ENCODE results near the gene NUMBL.
A peak's percentile ranks its signal among the peaks of the same experiment; 100 is the strongest.
"Not testable (repeated sequence)": the region's sequence is repeated elsewhere in the genome, so short reads cannot be mapped to it uniquely, and the experiment has no call there.

NUMBL gene

DNA sequence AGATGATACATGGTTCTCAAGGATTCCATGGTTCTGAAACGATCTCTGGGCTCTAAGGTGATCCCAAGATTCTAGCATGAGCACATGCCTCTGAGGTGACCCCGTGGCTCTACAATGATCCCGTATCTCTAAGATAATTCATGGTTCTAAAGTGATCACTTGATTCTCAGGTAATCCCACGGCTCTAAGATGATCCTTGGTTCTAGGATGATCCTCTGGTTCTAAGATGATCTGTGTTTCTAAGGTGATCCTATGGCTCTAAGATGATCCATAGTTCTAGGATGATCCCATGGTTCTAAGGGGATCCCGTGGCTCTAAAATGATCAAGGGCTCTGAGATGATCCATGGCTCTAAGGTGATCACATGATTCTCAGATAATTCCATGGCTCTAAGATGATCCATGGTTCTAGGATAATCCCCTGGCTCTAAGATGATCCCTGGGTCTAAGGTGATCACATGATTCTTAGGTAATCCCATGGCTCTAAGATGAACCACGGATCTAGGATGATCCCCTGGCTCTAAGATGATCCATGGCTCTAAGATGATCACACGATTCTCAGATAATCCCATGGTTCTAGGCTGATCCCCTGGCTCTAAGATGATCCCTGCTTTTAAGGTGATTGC, 21.3 kb downstream of the NUMBL start:
- H3K4me3 ChIP-seq (ENCODE audit: low read depth, low read length): no peak overlapping the region

DNA sequence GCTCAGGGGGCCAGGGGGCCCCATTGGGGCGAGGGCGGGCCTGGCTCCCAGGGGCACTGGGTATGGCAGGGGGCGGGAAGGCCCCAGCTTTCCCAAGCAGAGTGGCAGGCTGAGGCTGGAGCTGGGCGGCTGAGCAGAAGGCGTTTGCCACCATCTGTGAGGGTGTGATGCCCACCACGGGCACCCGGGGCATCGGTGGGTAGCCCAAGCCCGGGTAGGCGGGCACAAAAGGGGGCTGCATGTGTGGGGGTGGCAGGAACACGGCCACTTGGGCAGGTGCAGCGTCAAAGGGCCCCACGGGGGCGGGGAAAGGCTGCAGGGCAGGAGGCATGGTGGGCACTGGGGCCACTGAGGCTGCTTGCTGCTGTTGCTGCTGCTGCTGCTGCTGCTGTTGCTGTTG, 22.8 kb downstream of the NUMBL start:
- no peak overlapping the region for H3K4me3 ChIP-seq (ENCODE audit: low read depth, low read length)

DNA sequence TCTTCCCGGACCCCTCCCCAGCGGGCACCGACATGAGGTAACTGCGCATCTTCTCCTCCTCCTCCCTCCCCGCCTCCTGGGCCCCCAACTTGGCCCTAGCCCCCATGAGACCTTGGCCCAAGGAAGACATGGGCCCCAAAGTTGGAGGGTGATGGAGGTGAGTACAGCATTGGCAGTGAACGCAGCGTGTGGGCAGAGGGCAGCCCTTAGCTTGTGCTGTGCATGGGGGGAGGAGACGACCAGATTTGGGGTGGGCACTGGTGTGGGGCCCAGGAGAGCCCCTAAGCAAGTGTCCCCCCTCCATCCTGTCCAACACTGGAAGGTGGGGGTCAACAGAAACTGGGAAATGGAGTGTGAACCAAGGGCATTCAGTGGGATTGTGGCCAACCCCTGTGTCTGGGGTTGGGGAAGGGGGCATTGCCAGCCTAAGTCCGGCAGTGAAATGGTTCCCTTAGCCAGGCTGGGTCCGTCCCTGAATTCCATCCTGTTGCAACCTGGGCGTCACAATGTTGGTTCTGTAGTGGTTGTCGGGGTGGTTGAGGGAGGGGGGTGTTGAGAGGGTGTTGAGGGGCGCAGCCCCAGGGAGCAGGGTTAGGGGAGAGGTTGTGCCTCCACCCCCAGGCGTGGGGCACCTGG, 23.5 kb downstream of the NUMBL start:
- no peak overlapping the region for H3K4me3 ChIP-seq (ENCODE audit: low read depth, low read length)

DNA sequence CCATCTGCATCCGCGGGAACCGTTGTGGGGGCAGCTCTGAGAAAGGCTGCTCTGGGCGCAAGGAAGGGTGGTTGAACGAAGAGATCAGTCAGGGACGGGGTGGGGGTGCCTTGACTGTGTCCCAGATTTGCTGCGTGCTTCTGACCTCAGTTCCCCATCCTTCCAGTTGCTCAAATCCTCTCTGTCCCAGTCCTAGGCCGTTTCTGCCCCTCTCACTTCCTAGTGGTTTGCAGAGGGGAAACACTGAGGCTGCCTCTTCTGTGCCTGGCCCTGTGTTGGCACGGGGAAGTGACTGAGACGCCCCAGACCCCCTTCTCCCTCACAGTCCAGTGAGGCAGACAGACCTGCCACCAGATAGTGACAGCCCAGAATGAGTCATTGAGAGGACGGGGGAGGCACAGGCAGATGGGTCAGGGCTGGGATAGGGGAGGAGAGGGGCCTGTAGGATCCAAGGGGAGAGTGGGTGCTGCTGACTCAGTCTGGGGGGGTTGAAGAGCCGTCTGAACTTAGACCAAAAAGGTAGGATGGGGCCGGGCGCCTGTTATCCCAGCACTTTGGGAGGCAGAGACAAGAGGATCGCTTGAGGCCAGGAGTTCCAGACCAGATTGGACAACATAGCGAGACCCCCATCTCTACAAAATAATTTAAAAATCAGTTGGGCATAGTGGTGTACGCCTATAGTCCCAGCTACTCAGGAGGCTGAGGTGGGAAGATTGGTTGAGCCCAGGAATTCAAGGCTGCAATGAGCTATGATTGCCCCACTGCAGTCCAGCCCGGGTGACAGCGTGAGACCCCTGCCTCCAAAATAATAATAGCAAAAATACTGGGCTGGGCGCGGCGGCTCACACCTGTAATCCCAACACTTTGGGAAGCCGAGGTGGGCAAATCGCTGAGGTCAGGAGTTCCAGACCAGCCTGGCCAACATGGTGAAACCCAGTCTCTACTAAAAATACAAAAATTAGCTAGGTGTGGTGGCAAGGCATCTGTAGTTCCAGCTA, 26.5 kb downstream of the NUMBL start:
- peak overlapping the region; percentile 53 for H3K4me3 ChIP-seq (ENCODE audit: low read depth, low read length)

DNA sequence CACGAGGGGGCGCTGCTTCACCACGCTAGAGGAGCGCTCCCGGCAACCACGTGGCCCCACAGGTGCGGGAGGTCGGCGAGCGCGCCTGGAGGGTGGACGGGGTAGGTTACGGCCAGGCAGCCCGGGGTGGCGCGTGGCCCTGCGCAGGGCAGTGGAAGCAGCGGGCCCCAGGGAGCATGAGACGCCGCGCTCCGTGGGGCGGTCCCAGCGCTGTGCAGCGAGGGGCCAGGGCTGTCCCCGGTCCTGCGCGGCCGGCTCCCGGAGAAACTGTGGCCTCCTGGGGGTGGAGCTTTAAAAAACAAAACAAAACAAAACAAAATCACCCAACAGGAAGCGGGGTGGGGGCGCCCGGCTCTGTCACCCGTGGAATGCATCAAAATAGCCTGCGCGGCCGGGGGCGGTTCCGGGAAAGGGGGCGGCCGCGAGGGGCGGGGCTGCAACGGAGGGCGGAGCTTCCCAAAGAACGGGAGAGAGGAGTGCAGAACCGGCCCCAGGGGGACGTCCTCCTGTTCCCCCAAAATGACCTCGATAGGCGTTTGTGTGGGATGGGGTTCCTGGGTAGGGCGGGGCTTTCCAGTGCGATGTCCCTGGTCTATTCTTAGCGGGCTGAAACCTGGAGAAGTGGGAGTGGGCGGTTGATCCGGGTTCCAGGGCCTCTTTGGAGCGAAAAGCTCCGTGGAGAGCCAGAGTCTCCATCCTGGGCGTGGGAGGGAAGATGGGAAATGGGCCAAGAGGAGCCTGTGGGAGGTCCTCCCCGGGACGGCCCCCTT, 27.3 kb downstream of the NUMBL start:
- H3K4me3 ChIP-seq (ENCODE audit: low read depth, low read length): peak overlapping the region; percentile 53

DNA sequence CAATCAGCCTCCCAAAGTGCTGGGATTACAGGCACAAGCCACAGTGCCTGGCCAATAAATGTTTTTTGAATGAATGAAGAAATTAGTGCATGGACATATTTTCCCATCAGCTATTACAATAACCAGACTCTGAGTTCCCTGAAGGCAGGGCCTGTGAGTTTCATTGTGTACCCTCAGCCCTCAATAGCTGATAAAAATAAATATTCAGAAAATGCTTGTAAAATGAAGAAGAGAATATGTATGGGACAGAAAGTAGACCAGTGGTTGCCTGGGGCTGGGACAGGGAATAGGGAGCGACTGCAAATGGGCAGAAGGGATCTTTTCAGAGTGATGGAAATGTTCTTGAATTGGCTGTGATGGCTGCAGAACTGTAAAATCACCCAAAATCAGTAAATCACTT, 28.8 kb downstream of the NUMBL start:
- no peak overlapping the region for H3K4me3 ChIP-seq (ENCODE audit: low read depth, low read length)

DNA sequence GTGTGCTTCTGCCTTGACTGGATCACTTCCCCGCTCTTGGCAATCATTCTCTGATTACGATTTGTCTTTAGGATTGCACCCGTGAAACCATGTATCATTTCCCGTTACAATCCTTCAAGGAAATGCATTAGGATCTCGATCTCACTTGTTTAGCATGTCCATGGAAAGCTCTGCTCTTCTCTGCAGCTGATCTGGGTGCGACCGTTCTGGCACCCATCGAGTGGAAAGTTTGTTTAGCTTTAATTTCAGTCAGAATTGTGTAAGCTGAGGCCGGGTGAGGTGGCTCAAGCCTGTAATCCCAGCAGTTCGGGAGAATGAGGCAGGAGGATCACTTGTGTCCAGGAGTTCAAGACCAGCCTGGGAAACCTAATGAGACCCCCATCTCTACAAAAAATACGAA, 30.9 kb downstream of the NUMBL start:
- no peak overlapping the region for H3K4me3 ChIP-seq (ENCODE audit: low read depth, low read length)

DNA sequence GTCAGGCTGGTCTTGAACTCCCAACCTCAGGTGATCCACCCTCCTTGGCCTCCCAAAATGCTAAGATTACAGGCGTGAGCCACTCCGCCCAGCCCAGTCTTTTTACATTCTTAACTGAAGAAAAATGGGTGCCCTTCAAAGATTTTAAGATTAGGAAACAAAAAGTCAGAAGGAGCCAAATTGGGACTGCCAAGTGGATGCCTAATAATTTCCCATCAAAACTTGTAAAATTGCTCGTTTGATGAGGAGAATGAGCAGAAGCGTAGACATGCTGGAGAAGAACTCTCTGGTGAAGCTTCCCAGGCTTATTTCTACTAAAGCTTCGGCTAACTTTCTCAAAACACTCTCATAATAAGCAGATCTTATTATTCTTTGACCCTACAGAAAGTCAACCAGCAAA, 31.3 kb downstream of the NUMBL start:
- H3K4me3 ChIP-seq (ENCODE audit: low read depth, low read length): no peak overlapping the region

DNA sequence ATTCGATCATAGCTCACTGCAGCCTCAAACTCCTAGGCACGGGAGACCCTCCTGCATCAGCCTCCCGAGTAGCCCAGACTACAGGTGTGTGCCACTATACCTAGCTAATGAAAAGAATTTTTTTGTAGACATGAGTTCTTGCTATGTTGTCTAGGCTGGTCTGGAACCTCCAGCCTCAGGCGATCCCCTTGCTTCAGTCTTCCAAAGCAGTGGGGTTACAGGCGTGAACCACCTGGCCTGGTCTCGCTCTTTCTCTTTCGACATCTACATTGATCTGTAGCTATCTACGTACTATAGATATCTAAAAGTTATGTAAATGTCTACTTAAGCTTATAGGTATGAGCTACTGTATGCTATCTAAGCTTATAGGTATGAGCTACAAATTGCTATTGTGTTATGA, 32.4 kb downstream of the NUMBL start:
- no peak overlapping the region for H3K4me3 ChIP-seq (ENCODE audit: low read depth, low read length)

DNA sequence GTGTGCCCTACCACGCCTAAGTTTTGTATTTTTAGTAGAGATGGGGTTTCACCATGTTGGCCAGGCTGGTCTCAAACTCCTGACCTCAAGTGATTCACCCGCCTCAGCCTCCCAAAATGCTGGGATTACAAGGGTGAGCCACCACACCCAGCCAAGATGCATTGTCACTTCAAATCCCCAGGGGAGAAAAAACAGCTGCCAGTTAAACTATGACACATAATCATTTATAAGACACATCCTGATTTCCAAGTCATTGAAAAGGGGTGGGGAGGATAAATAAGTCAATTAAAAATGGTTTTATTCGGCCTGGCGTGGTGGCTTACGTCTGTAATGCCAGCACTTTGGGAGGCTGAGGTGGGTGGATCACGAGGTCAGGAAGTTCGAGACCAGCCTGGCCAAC, 34.8 kb downstream of the NUMBL start:
- H3K4me3 ChIP-seq (ENCODE audit: low read depth, low read length): not testable (repeated sequence)

DNA sequence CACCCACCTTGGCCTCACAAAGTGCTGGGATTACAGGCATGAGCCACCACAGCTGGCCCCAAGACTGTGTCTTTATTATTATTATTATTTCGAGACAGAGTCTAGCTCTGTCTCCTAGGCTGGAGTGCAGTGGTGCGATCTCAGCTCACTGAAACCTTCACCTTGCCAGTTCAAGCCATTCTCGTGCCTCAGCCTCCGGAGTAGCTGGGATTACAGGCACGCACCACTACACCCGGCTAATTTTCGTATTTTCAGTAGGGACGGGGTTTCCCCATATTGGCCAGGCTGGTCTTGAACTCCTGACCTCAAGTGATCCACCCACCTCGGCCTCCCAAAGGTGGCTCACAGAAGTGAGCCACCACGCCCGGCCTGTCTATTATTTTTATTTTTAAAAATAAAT, 38.1 kb downstream of the NUMBL start:
- H3K4me3 ChIP-seq (ENCODE audit: low read depth, low read length): not testable (repeated sequence)

DNA sequence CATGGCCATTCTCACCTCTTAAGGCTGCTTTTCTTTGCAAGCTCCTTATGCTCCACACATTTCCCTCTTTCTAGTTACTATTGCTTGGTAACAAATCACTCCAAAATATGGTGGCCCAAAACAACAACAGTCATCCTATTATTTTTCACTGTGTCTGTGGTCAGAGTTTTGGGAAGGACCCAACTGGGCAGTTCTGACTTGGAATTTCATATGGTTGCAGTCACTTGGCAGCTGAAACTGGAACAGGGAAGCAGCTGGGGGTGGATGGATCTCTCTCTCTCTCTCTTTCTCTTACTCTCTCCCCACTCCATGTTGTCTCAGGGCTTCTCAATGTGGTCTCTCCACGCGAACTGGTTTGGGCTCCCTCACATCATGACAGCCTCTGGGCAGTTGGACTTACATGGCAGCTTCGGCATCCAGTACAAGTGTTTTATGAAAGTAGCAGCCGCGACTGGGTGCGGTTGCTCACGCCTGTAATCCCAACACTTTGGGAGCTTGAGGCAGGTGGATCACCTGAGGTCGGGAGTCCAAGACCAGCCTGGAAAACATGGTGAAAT, 39.6 kb downstream of the NUMBL start:
- H3K4me3 ChIP-seq (ENCODE audit: low read depth, low read length): no peak overlapping the region

DNA sequence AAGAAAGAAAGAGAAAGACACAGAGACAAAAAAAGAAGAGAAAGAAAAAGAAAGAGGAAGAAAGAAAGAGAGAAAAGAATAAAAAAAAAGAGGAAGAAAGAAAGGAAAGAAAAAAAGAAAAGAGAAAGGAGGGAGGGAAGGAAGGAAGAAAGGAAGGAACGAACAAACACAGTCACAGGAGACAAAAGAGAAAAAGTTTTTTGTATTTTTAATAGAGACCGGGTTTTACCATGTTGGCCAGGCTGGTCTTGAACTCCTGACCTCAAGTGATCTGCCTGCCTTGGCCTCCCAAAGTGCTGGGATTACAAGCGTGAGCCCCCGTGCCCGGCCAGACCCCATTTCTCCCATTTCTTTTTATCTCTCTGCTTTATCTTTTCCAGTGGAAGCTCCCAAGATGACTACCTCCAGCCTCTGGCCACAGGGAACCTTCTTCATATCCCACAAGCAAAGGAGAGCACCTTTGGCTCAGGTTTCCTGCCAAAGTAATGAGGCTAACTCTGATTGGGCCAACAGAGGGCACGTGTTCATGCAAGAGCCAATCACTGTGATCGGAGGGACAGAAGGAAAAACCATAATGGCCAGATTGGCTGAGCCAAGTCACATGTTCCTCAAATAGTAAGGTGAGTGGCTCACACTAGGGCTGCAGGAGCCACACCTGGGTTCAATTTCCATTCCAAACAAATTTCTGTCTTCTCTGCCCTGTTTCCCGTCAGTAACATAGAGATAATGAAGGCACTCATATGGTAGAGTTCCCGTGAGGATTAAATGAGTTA, 40.4 kb downstream of the NUMBL start:
- not testable (repeated sequence) for H3K4me3 ChIP-seq (ENCODE audit: low read depth, low read length)

DNA sequence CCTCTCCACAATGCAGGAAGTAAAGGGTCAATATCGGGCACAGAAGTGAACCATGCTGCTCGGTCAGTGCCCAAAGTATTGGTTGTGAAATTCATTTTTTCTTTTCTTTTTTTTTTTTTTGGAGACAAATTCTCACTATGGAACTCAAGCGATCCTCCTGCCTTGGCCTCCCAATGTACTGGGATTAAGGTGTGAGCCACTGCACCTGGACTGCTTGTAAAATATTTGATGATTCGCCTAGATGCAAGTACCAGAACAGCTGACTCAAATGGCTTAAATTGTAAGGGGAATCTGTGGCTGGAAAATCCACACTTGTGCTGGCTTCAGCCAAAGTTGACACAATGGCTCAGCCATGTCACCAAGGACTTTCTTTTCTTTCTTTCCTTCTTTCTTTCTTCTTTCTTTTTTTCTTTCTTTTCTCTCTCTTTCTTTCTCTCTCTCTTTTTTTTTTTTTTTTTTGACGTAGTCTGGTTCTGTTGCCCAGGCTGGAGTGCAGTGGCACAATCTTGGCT, 43.7 kb downstream of the NUMBL start:
- H3K4me3 ChIP-seq (ENCODE audit: low read depth, low read length): no peak overlapping the region

DNA sequence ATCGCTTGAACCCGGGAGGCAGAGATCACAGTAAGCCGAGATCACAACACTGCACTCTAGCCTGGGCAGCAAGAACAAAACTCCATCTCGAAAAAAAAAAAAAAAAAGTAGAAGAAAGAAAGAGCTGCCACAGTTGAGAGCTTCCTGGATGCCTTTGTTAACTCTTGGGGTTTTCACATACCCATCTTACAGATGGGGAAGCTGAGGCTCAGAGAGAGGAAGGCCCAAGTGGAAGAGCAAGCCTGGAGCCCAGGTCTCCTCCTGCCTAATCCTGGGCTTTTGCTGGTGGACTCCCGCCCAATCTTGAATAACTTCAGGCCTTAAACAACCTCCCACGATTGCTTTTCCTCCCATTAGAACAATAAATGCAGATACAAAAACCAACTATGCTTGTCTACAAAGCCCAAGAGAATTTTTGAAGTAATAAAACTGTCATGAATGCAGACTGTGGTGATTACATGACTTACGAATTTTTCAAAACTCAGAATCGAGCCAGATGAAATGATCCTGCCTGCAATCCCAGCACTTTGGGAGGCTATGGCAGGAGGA, 47.6 kb downstream of the NUMBL start:
- no peak overlapping the region for H3K4me3 ChIP-seq (ENCODE audit: low read depth, low read length)

DNA sequence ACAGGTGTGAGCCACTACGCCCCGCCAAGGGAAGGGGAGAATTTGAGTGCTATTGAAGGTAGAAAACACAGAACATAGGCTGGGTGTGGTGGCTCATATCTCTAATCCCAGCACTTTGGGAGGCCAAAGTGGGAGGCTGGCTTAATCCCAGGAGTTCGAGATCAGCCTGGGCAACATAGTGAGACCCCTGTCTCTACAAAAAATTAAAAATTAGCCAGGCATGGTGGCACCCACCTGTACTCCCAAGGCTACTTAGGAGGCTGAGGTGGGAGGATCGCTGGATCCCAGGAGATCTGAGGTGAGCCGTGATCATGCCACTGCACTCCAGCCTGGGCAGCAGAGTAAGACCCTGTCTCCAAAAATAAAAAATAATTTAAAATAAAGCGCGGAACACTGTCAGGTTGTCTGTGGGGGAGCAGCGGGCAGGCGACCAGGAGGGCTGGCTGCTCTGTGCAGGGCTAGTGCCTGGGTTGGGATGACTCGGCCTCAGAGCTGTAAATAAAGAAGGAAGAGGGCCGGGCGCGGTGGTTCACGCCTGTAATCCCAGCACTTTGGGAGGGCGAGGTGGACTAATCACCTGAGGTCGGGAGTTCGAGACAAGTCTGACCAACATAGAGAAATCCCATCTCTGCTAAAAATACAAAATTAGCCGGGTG, 48.3 kb downstream of the NUMBL start:
- no peak overlapping the region for H3K4me3 ChIP-seq (ENCODE audit: low read depth, low read length)

DNA sequence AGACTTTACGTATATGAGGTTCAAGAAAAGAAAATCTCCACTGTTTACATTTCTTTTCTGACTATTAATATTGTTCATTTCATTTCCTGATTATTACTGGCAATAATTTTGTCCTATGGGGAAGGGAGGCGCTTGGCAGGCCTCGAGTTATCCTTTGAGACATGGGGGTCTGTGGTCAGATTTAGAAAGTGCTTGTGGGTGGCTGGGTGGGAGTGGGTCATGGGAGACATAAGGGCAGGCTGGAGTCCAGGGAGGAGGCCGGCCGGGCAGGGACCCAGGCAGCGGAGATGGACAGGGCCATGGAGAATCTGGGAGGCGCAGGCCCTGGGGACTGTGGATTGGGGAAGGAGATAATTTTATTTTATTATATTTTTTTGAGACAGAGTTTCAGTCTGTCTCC, 49.2 kb downstream of the NUMBL start:
- H3K4me3 ChIP-seq (ENCODE audit: low read depth, low read length): no peak overlapping the region

DNA sequence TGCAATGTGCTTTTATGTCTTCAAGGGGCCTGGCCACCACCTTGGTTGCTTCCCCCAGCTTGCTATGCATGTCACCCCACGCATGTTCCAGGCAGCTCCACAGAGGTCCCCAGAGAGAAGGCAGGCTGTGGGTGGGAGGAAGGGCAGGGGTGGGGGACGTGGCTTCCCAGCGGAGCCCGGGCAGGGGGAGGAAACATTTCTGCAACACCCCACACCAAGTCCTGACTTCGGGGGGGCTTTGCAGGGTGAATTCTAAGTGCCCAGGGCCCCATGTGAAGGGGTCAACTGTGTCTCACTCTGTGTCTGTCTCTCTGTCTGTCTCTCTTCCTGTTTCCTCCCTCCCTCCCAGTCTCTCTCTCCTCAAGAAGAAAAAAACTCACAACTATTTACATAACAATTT, 49.7 kb downstream of the NUMBL start:
- H3K4me3 ChIP-seq (ENCODE audit: low read depth, low read length): no peak overlapping the region

DNA sequence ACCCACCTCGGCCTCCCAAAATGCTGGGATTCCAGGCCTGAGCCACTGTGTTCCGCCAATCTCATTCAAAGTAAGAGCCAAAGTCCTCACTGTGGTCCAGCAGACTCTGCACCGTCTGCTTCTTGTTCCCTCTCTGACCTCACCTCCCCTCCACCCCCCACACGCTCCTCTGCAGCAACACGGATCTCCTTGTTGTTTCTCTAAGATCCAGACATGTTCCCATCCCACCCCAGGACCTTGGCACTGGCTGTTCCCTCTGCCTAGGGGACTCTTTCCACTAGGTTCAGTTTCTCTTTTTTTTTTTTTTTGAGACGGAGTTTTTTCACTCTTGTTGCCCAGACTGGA, 50.8 kb downstream of the NUMBL start:
- no peak overlapping the region for H3K4me3 ChIP-seq (ENCODE audit: low read depth, low read length)

Data from iPS-11a (cell line).